SHP77 treated with DMSO at 0.1 percent for 48 hours (cell line): ENCODE measurements around the gene WWP2.
"Not testable (repeated sequence)": the region's sequence is repeated elsewhere in the genome, so short reads cannot be mapped to it uniquely, and the experiment has no call there.

Experiments
- DNase-seq: peaks from one replicate; lab custom pipeline; 2025; lab: John Stamatoyannopoulos, UW

The WWP2 gene

GRCh38 chr16:69761983-69762813, at the start of gene WWP2:
Gene WWP2 (plus strand): TSS chr16:69762332. CDS start chr16:69787011, 24,679 bp downstream.
- DNase-seq, result peak; percentile 58

- no peak for DNase-seq
Observed at GRCh38 chr16:69712914-69713581, 49.1 kb upstream of the WWP2 start.

DNA sequence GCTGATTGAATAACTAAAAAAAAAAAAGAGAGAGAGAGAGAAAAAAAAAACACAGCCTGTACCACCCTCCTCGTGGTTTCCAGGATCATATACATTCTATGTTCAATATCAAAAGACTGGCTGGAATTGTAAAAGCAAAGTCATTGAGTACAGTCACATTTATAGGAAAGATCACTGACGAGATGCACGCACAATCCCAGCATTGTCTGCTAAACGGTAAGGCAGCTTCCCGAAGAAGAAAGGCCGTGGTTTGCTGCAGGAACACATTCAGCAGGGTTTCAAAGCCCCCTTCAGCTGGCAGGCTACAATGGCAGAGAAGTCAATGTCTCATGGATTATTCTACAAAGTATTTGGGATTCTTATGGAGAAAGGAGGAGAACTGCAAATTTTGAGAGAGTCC, 45.1 kb upstream of the WWP2 start:
- DNase-seq, result no peak

GRCh38 chr16:69718111-69718764, 43.9 kb upstream of the WWP2 start:
- no peak for DNase-seq

- no peak for DNase-seq
Observed at GRCh38 chr16:69720822-69721430, 41.2 kb upstream of the WWP2 start.

DNA sequence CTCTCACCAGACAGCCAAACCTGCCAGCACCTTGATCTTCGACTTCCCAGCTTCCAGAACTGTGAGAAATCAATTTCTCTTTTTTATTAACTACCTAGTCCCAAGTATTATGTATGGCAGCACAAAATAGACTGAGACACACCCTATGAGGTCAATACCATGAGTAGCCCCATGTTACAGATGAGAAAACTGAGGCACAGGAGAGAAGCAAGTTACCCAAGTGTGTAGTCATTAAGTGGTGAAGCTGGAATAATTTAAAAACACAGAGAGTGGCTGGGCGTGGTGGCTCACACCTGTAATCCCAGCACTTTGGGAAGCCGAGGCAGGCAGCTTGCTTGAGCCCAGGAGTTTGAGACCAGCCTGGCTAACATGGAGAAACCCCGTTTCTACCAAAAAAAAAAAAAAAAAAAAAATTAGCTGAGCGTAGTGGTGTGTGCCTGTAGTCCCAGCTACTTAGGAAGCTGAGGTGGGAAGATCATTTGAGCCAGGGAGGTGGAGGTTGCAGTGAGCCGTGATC, 40.6 kb upstream of the WWP2 start:
- DNase-seq, result no peak

DNA sequence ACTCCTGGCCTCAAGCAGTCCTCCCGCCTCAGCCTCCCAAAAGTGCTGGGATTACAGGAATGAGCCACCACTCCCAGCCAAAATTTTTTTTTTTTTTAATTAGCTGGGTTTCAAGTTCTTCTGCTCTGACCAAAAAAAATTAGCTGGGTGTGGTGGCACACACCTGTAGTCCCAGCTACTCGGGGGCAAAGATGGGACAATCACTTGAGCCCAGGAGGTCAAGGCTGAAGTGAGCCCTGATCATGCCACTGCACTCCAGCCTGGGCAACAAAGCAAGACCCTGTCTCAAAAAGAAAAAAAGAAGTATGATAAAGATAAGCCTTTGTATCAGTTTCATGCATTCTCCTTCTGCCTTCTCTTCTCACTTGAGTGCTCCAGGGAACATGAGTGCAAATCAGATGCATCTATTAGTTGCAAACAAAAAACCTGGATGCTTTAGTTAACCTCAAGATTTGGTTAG, 37.7 kb upstream of the WWP2 start:
- no peak for DNase-seq

- no peak for DNase-seq
Observed at GRCh38 chr16:69724981-69725479, 37.1 kb upstream of the WWP2 start.

DNA sequence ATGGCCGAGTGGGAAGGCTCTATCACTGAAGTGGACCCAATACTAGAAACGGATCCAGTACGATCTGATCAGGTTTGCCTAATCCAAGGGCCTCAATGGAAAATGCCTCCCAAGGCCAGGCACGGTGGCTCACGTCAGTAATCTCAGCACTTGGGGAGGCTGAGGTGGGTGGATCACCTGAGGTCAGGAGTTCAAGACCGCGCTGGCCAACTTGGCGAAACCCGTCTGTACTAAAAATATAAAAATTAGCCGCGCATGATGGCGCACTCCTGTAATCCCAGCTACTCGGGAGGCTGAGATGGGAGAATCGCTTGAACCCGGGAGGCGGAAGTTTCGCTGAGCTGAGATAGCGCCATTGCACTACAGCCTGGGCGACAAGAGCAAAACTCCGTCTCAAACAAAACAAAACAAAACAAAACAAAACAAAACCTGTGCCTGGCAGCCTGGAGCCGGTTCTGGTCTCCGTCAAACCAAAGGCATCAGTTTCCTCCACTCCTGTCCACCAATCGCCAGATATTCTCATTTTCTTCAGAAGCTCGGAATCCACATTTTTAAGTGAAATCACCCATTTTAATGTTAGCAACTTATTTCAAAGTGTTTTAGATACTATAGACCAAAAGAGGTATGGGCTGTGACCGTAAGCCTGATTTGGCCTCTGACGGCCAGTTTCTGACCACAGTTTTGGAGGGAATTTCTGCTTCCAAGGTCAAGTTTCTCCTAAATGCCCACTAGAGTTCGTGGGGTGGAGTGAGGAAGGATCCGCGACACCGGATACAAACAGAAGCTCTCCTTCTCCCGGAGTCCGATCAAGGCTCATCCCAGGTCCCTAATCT, 36.4 kb upstream of the WWP2 start:
- DNase-seq, result no peak

DNA sequence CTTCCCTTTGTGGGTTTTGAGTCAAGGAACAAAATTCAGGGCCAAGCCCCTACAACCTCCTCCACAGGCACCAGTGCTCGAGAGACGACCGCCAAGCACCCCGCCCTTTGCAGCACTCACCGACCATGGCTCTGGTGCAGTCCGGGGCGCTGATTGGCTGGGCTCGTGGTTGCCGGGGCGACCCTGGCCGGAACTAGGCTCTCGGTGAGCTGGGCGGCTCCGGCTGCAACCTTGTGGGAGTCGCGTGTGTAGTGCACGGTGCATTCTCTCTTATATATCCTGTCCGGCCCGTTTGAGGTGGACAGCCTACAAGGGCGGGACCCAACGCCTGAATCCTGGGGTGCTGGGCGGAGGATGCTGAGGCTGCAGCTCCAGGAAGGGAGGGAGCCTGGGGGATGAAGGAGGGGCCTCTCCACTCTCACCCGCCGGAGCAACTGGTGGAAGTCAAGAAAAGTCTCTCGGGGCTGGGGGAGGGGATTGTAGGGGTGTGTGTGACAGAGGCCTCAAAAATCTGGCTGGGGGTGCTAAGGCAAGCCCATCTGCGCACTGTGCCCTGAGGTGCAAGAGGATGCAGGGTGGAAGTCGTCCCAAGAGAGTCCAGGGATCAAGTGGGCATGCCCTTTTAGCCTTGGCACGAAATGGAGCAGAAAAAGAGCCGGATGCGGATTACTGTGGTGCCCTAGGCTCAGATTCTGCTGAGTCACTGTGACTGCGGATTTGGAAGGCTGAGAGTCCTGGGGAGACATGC, 35.6 kb upstream of the WWP2 start, which contains the start of gene NQO1:
Gene NQO1, minus strand, starts transcription at position 248 of the 748 bp plus-strand sequence. Its CDS starts 121 bp downstream, at position 127.
- peak; percentile 97 for DNase-seq

- DNase-seq, result peak; percentile 75
Observed at GRCh38 chr16:69727916-69728270, 34.2 kb upstream of the WWP2 start.

- DNase-seq, result not testable (repeated sequence)
Observed at GRCh38 chr16:69729030-69729429, 33.1 kb upstream of the WWP2 start.

DNA sequence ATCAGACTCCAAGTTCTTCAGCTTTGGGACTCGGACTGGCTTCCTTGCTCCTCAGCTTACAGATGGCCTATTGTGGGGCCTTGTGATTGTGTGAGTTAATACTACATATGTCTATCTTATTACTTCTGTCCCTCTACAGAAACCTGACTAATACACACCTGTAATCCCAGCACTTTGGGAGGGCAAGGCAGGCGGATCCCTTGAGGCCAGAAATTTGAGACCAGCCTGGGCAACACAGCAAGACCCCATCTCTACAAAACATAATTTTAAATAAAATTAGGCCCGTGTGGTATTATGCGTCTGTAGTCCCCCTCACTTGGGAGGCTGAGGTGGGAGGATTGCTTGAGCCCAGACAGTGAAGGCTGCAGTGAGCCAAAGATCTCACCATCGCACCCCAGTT, 30.9 kb upstream of the WWP2 start:
- DNase-seq, result not testable (repeated sequence)

DNA sequence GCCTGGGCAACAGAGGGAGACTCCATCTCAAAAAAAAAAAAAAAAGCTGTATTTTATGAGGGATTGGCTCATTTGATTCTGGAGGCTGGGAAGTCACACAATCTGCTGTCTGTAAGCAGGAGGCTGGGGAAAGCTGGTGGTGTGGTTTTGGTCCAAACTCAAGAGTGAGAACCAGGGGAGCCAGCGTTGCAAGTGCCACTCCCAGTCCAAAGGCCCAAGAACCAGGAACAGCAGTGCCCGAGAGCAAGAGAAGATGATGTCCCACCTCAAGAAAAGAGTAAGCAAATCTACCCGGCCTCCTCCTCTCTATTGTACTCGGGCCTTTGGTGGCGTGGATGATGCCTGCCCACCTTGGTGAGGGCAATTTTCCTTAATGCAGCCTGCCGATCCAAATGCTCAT, 30.0 kb upstream of the WWP2 start:
- DNase-seq, result no peak

DNA sequence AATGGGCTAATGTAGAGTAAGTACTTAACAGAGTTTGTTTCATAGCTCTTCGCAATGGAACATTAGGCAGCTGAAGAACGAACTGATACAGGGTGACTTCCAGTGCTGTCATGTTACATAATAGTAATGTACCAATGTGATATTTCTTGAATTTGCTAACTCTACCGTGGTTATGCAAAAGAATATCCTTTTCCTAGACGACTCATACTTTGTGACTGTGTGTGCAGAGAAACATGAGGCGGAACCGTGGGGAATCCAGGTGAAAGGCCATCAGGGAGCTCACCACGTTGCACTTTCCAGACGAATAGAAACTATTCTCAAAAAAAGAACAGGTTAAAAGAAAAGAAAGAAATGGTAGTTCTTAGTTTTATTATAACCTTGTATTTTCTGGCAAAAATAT, 20.6 kb upstream of the WWP2 start:
- DNase-seq, result no peak

DNA sequence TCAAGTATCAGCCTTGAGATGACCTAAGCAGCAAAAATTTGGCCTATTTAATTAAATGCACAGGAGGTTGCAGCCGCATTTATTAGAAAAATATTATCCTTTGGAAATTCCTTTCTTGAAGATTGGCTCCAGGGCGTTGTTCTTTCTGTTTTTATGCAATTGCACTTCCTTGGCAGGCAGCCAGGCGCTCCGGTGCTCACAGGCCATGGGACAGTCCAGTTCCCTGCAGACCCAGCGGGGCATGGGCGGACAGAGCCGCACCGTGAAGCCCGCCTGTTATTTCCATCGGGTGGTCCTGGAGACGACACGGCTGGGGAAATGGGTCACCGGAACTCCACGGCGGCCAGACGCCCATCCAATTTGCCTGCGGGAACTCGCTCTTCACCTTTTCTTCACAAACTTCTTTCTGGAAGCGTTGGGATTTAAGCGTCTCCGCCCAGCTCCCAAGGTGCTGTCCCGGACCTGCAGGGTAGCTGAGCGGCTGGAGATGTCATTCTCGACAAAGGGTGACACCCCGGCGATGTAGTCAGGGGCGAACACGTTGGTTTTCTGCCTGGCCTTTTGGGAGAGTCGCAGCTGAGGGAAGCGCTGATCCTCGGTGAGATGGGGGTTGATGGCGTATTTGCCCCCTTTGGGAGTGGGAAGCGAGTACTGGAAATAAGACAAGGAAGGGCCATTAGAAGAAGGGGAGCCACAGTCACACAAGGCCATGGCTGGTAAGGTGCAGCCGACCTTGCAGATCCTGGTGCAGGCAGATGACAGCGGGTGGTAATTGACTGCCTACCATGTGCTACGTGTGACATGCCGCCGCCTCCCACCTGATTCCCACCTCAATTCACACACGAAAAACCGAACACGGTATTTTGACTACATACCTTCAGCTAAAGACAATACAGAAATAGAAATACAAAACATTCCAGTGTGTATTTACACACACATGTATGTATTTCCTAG, 19.9 kb upstream of the WWP2 start:
- DNase-seq, result no peak

GRCh38 chr16:69744363-69745231, 17.5 kb upstream of the WWP2 start:
- DNase-seq, result no peak

DNA sequence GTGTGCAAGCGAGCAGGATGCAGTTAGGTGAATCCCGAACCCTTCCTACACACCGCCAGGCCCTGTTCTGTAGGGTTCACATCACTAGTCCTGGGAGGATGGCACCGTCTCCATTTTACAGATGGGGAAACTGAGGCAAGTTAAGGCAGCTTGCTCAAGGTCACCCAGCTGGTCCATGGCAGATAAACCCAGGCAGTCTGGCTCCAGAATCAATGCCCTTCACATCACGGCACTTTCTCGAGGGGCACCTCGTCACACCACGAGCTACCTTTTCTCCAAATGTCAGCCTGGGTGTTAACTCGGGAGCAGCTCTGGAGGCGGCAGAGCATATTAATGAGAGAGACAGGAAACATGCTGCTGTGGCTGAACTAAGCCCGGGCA, 16.9 kb upstream of the WWP2 start:
- no peak for DNase-seq
